ENCODE data around the gene DPP9.

DPP9 gene

DNA sequence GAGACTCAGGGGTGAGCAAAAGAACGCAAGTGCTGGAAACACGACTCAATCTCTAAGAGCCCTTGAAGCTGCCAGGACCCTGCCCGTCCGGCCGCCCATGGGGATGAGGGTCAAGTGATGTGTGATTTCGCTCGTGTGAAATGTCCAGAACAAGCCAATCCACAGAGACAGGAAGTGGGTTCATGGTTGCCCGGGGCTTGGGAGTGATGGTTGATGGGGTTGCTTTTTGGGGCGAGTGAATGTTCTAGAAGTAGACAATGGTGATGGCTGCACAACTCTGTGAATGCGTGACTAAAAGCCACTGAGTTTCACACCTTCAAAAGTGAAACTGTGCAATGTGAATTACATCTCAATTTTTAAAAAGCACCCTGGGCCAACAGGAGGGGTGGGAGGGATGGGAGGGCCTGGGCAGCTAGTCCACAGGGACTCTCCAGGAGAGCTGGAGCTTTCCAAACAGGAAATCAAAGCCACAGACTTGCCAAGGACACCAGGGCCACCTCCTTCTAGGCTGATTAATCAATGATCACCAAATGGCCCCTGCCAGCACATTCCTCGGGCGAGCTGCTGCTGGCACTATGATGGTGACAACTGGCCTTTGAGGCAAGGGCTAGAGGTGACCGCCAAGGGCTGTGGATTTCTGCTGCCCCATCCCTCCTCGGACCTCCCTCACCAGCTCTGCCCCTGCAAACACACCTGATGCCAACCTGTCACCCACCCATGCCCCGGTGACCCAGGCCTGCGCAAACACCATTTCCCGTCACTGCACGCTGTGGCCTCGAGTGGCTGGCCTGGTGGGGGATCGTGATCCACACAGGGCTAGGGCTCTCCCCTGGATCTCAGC lies 14.0 kb downstream of the DPP9 start:
- DNase-seq (ENCODE audit: low spot score), result no peak

DNA sequence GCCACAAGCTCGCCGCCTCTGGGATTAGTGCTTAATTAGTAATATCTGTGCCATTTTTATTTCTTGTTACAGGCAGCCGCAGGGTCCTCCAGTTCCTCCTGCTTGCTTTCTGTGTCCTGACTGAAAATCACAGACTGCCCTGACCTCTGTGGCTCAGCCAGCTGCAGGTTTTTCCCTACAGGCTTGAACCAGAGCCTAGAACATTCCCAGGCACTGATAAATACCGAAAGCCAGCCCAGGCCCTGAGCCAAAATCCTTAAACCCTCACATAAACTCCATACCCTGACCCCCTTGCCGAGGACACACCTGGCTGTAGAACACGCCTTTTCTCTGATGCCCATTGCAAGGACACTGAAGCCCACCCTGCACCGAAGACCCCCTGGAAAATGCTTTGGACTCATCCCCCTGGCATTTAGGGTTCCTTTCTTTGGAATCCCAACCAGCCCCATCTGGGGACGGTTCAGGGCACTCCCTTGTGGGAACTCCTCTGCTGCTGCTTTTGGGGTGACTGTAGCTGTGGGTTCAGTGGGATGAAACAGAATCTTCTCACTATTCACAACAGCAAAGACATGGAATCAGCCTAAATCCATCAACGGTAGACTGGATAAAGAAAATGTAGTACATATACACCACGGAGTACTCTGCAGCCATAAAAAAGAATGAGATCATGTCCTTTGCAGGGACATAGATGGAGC lies 15.5 kb downstream of the DPP9 start:
- DNase-seq (ENCODE audit: low spot score), result peak; percentile 37

DNA sequence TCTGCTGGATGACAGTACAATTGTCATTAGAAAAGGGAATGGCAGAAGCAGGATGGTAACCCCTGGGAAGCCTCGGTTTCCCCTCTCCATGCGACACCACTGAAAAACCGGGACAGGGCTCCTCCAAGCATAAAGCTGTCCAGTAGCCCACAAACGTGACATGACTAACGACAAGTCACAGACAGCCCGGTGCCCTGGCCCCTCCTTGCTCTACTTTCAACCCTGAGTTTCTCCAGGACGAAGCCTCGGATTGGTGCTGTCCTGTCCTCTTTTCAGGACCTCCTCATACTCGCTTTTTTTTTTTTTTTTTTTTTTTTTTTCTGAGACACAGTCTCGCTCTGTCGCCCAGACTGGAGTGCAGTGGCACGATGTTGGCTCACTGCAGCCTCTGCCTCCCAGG lies 16.3 kb downstream of the DPP9 start:
- DNase-seq (ENCODE audit: low spot score), result no peak

DNA sequence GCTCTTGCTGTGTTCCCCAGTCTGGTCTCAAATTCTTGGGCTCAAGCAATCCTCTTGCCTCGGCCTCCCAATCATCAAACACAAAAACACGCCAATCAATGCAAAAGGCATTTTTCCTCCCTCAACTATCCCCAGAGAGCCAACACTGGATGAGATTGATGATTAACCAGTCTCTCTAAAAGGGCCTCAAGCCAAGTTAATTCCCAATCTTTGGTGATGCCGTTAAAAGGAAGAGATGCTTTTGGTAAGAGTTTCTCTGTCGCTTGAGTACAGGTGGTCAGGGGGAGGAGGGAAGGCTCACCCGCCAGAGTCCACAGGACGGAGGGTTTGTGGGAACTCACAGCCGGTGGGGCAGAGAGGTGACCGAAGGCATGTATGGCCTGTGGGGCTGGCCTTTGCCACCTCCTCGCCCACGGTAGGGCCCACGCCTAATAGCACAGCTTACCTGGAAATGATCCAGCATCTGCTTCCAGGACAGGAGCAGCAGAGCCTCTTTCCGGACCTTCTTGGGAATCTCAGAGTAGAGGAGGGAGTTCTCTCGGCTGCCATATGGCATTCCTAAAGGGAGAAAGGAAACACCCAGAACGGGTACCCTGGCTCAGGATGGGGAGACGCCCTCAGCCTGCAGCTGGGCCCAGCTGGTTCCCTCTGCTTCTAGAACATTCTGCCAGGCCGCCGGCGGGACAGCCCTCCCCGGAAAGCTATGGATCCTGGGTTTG lies 18.1 kb downstream of the DPP9 start:
- DNase-seq (ENCODE audit: low spot score), result no peak

DNA sequence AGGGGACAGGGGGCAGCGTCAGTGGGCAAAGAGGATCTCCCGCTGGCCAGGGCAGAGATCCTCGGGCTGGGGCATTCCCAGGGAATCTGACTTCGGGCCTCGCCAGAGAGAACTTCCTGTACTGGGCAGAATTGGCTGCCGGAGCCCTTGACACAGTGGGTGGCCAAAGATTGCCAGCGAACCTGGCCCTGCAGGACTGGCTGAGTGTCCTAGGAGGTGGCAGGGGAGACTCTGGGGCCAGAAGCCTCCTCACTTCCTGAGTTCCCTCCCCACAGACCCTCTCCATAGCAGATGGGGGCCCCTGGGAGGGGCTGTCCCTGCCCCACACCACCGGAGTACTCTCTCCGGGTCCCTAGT lies 19.3 kb downstream of the DPP9 start:
- DNase-seq (ENCODE audit: low spot score), result no peak

DNA sequence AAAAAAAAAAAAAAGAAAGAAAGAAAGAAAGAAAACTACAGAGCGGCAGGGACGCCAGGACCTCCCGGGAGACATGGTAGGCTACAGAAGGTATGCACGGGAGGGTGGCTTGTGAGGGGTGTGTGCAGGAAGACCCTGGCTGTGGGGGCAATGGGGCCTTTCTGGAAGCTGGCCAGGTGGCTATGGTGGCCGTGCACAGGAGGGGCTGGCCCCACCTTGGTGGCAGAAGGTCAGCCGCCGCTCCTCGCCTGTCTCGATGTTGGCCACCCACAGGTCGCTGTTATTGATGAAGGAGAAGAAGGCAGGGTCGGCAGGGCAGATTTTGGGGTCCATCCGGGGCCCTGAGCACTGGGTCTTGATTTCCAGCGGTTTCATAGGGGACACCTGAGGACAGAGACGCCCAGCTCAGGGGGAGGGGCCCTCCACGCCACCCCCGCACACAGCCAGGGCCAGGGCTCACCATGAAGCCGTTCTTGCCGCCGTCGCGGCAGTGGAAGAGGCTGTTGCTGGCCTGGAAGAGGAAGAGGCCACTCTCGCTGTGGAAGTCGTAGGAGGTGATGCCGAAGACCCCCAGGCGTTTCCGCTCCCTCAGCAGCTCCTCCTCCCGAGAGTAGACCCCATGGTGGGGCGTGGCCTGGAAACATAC lies 19.8 kb downstream of the DPP9 start:
- DNase-seq (ENCODE audit: low spot score), result no peak

DNA sequence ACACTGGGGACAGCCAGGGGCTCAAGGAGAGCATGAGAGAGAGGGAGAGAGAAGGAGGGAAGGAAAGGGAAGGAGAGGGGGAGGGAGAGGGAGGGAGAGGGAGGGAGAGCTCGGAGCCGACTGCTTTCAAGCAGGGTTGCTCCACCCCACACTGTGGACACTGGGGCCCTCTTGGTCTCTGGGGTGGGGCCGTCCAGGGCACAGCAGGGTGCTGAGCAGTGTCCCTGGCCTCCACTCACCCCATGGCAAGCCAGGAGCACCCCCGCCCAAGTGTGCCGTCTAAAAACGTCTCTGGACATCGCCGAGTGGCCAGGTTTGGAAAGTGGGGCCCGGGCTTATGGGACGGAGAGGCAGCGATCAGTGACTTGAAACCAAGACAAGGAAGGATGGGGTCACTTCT lies 20.9 kb downstream of the DPP9 start:
- DNase-seq (ENCODE audit: low spot score), result no peak

DNA sequence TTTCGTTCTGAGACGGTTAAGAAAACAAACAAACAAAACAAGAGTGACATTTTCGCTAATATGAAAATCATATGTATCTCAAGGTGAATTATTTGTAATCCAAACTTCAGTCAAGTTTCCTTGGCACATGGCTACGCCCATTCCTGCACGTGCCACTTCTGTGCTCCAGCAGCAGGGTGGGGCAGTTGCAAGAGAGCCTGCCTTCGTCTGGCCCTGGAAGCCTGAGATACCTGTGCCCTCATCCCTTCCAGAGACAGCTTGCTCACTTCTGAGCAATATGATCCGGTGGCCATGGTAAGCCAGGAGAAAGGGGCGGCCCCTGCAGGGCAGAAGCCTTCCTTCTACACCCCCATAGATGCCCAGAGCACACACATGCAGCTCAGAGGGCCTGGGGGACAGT lies 22.1 kb downstream of the DPP9 start:
- DNase-seq (ENCODE audit: low spot score), result no peak

DNA sequence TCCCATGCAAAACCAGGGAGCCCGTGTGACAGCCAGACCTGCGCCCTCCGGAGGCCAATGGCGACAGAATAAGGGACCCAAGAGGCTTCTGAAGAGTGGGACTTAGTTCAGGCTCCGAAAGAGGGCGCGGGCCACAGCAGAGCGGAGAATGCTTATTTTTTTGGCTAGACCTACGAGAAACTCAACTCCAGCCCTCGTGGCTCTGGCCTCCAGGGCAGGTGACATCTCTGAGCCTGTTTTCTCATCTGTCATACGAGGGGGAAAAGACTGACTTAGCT lies 23.0 kb downstream of the DPP9 start:
- DNase-seq (ENCODE audit: low spot score), result no peak

DNA sequence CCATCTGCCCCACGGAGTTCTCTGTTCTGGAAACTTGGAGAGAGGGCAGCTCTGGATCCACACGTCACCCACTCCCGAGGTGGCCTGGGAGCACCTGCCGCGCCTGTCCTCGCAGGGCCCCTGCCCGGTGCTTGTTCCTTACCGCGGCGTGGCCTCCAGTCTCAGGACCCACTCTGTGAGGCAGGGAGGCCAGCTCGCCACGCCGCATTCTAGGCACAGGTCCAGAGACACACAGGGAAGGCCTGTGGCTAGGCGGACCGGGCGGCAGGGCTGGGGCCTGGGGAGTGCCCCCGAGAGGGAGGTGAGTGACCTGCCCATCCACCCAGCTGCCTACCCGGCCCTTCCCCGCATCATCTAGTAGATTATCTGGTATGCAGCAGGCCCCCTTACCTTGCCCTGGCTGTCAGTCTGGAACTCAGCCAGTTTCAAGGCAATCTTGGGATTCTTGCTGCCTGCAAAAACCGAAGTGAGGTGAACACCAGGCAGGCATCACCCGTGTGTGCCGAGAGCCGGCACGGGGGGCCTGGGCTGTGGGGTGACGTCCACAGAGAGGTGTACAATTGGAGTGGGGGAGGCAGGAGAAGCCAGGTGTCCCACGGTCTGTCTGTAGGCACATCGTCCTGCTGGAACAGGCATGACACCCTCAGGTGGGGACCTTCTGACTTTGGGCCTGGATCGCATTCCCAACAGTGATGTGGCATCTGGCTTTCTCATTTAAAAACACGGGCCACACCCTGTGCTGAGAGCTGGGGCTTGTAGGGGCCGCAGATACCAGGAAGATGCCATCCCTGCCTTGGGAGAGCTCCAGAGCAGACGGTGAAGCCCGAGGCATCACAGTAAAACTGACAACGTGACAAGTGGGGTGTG lies 23.6 kb downstream of the DPP9 start:
- no peak for DNase-seq (ENCODE audit: low spot score)

DNA sequence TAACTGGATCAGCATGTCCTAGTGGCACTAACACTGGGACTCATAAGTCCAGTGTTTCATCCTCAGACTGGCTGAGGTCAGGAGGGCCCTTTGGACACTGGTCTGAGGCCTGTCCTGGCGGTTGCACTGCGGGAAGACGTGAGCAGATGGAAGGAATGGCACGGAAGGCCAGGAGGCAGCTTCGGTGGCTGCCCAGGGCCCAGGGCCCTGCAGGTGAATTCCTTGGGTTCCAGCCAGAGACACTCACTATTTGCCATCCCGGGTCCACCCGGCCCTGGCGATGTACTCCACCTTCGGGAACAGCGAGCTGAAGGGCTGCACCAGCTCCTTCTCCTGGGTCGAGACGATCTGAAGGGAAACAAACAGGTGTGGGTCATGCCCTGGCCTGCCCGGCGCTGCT lies 26.3 kb downstream of the DPP9 start:
- DNase-seq (ENCODE audit: low spot score), result no peak

DNA sequence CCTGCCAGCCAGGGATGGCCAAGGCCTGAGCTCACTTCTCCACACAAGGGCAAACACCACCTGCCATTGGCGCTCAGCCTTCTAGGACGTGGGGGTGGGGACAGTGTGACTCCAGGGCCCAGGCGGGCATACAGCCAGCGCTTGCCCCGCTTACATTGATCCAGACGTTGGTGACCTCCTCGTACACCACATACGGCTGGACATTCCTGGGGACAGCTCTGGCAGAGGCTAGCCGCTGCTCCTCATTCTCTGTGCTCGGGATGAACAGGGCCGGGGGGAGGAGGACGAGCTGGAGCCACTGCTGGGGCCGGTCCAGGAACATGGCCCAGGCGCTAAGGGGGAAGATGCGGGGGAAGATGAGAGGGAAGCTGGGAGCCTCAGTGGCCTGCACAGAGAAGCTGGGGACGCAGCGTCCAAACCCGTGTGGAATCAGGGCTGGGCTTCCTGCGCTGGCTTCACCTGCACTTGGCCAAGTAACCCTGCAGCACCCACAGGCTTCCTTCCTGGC lies 28.4 kb downstream of the DPP9 start:
- DNase-seq (ENCODE audit: low spot score), result no peak

DNA sequence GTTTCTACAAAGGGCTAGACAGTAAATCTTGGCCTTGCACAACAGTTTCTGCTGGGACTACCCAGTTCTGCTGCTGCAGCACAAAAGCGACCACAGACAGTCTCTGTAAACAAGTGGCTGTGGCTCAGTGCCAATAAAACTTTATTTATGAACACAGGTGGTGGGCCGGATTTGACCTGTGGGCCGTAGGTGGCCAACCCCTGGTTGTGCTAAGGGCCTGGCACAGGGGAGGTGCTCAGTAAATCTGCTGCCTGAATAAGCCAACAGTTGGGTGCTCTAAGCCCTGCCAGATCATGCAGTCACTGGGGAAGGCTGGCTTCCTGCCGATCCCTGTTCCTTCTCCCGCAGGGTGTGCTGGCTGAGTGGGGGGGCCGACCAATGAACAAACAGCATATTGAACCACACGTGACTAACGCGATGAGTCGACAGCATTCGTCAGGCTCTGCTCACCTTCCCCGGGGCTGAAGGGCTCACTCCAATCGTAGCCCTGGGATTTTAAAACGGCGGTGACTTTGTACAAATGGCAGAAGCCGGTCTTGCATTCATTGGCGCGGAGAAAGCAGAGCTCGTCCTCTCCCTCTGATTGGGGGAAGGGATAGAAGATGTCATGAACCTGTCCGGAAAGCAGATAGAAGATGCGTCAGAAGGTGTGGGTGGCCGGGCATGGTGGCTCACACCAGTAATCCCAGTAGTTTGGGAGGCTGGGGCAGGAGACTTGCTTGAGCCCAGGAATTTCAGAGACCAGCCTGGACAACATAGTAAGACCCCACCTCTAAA lies 29.2 kb downstream of the DPP9 start:
- peak; percentile 90 for DNase-seq (ENCODE audit: low spot score)

DNA sequence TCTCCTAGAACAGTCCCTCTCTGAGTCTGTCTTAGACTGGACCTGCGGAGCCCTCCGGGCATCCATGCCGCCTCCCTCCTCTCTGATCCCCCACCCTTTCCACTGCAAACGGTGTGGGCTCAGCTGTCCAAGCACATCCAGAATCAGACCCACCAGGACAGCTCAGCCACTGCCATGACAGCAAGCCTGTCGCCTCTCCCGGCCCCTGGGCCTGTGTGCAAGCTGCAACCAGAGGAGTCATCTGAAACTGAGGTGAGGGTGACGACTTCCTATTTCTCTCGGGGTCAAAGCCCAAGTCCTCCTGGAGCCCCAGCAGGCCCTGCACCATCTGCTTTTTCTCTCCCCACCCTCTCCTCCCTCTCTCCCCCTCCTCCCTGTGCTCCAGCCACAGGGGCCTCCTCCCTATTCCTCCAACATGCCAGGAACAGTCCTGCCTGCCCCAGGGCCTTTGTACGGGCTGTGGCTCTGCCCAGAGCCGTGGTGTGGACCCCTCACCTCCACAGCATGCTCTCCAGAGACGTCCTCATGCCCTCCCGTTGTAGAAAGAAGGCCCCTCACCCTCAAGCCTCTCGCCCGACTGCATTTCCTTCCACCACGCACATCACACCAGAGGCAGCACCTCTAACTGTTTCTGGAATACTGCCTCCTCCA lies 30.0 kb downstream of the DPP9 start:
- DNase-seq (ENCODE audit: low spot score), result no peak

DNA sequence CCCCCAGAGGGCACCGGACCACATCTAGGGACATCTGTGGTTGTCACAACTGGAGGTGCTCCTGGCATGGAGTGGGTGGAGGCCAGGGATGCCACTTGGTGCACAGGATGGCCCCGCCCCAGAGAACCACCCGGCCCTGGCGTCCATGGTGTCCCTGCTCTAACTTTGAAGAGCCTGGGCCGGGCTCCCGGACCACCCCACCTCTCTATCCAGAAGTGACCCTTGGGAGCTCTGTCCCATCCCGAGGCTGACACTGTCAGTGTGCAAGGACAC lies 30.6 kb downstream of the DPP9 start:
- DNase-seq (ENCODE audit: low spot score), result no peak

DNA sequence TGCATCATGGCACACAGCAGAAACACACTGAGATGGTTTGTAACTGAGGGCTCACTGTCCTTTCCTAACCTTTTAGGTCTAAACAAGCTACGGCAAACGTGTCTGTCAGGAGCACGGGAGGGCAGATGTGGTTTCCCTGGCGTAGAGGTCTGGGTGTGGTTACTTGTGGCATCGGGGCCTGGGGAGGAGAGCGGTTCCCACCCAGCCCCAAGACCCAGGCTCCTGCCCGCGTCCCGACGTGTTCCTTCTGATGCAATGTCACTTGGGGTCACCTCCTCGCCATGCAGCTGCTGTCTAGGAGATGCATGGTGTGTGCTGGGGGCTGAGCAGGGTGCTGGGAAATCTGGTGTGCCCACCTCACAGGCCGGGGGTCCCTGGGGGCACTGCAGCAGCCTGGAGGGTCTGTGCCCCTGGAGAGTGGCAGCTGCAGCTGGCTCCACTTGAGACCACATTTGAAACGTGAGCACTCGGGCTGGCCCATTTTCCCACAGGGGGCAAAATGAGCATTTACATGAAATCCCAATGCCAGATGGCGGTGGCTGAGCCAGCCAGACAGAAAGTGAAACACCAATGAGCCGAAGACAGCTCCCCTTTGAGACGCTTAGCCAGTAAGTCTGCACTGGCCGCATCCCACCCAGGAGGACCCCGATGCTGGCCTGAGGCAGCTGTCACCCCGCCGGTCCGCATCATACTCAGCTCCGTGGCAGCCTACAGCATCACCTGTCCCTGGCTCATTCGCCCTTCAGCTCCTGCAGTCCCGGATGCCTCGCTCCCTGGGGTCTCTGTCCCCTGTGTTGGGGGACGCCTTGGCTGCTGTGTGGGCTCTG lies 31.2 kb downstream of the DPP9 start:
- no peak for DNase-seq (ENCODE audit: low spot score)

DNA sequence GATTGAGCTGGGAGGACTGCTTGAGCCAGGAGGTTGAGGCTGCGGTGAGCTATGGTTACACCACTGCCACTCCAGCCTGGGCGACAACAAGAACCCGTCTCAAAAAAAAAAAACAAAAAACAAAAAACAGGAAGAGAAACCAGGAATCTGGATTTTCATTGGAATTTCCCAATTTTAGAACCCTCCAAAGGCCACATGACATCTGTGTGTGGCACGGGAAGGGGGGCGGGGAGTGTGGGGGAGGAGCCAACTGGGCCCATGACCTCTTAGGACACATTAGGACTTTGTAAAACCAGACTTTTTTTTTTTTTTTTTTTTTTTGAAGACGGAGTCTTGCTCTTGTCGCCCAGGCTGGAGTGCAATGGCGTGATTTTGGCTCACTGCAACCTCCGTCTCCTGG lies 32.3 kb downstream of the DPP9 start:
- DNase-seq (ENCODE audit: low spot score), result no peak

DNA sequence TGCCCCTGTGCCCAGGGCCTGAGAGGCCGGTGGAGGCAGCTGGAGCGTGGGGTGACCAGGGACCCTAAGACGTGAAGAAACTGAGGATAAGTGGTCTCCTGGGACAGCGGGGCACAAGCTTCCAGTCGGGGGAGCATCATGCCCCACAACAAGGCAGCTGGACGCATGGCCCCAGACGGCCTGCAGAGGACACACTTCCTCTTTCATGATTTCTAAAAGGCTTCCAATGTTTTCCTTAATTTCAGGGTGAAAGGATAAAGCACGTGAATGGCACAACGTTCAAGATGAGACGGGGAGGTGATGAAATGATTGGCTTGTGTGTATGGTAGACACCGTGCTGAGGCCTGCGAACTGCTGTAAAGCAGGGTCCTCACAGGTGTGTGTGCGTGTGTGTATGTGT lies 33.3 kb downstream of the DPP9 start:
- DNase-seq (ENCODE audit: low spot score), result no peak

DNA sequence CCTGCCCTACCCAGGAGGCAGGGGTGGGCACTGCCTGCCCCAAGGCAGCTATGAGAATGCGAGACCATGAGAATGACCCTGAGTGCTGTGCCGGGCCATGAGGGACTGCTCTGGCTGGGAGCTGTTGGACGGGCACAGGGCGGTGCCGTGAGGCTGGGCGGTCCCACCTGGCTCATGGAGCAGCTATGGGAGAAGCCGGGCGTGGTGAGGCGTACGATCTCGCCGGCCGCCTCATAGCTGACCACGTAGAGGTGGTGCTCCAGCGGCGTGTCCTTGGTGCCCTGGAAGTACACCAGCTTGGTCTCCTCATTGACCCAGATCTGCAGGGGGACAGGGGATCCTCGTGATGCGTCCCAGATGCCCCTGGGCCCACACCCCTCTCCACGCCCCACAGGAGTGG lies 34.2 kb downstream of the DPP9 start:
- DNase-seq (ENCODE audit: low spot score), result no peak

DNA sequence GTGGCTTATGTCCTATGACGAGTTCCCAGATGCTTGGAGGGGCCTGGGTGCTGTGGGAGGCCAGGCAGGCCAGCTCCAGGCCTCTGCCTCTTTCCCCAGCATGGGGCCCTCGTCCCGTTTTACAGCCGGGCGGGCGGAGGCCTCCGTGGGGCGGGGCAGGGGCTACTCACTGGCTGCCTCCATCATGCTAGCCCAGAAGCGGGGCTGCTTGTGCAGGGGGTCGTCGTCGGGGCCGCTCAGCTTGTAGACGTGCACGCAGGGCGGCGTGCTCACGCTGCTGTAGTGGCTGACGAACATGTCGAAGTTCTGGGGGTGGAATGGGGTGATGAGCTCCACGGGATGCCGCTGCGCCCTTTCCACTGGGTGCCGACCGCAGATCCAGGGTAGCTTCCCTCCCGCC lies 35.1 kb downstream of the DPP9 start:
- no peak for DNase-seq (ENCODE audit: low spot score)
